Measurements from ENCODE around the gene PCSK7.

- TF ChIP-seq EZH2 (IDR thresholded peaks at IDR 0.05) = no peak
- TF ChIP-seq POLR2AphosphoS5 (IDR thresholded peaks at IDR 0.05; ENCODE audit: borderline replicate concordance, low read depth, low read length) = no peak
Measured at GRCh38 chr11:117249571-117249970, 17.7 kb upstream of the PCSK7 start.
